Hepatic stellate cell (primary cell): ENCODE measurements around the gene B9D2.
"Not testable (repeated sequence)": the region's sequence is repeated elsewhere in the genome, so short reads cannot be mapped to it uniquely, and the experiment has no call there.

Experiments
- DNase-seq: peaks from one replicate; pipeline ENCODE4 v3.0.0; 2011; ENCODE audit warnings: low spot score

Gene B9D2, protein sequence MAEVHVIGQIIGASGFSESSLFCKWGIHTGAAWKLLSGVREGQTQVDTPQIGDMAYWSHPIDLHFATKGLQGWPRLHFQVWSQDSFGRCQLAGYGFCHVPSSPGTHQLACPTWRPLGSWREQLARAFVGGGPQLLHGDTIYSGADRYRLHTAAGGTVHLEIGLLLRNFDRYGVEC

DNA sequence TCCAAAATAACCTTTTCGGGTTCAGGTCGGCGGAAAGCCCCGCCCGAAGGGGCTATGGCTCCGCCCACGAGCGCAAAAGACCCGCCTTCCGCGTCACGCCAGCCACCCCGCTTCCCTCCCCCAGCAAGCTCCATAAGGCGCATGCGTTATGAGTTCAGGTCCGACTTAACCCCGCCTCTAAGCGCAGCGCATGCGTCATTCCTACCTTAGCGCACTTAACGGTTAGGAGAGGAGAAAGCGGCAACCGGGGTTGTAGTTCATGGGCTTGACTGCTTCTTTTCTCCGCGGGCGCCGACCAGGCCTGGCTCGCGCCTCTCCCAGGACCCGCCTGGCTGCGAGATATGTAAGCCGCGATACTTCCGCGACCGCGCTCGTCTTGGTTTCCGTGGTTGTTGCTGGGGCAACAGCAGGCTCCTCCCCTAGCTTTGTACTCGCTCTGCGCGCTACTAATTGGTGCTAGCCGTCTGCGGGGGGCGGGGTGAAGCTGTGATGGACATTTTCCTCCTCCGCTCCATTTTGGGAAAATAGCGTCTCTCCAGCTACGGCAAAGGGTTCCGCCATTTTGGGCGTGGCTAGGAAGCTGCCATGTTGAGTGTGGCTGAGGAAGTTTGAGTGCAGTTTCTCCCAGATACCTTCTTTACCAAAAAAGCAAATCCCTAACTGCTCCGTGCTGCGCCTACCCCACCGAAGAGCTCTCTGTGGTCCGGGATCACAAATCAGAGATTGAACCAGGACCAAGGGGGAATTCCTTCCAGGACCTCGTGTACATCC is at the start of gene B9D2:
Gene B9D2, minus strand, starts transcription at position 397 of the 771 bp plus-strand sequence. CDS start 630 bp downstream, outside the sequence.
- peak; percentile 98 for DNase-seq

DNA sequence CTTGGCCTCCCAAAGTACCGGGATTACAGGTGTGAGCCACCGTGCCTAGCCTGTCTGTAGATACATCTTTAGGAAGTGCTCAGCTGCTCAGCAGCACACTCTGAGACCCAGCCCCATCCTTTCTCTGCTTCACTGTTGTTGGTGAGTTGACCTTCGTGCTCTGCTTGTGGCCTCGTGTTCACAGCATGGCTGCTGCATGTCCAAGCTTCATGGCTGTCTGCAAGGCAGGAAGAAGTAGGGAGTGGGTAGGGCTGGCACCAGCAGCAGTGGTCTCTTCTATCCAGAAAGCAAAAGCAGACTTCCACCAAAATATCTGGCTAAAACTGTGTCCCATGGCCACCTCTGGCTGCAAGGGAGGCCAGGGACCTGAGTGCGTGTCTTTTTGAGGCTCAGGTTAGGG is 49.0 kb upstream of the B9D2 start:
- DNase-seq, result no peak

DNA sequence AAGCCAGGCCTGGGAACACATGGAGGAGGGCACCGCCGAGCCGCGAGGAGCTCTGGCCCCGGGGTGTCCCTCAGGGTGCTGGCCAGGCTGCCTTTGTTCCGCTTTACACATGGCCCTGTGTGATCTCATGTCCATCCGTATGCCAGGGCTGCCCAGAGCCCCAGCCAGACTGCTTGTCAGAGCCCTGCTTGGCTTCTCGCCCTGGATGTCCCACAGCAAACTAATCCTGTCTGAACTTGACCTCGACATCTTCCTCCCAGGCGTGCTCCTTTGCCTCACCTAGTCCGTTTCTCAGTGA is 48.0 kb upstream of the B9D2 start:
- no peak for DNase-seq

DNA sequence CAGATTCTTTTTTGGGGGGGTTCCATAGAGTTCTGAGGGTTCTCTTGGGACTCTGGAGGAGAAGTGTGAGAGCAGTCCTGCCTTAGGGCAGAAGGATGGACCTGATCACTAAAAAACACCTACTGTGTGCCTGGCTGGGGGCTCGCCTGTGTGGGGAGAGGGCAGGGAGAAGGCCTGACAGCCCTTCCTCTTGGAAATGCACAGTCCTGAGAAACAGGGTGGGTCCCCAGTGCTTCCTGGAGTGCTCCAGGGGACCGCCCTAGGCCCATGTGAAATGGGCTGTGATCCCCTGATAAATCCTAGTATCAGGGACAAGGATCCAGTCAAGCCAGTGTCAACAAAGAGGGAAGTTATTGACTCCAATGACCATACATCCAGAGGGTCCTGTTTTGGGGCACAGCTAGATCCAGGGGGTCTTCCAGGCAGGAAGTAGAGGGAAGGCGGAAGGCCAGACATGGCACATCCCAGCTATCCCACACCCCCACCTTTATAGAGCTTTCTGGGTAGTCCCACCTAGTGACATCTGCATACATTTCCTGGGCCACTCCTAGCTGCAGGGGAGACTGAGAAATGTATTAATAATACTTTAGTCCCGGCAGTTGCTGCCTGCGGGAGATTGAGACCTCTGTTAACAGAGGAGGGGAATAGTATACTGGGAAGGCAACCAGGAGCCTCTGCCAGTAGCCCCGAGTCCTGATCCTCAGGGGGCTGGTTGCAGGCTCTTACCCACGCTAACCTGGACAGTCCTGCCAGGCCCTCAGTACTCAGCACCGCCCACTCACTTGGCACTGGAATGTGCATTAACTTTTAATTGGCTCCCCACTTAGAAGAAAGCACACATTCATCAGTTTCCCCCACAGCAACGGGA is 47.4 kb upstream of the B9D2 start:
- DNase-seq, result no peak

DNA sequence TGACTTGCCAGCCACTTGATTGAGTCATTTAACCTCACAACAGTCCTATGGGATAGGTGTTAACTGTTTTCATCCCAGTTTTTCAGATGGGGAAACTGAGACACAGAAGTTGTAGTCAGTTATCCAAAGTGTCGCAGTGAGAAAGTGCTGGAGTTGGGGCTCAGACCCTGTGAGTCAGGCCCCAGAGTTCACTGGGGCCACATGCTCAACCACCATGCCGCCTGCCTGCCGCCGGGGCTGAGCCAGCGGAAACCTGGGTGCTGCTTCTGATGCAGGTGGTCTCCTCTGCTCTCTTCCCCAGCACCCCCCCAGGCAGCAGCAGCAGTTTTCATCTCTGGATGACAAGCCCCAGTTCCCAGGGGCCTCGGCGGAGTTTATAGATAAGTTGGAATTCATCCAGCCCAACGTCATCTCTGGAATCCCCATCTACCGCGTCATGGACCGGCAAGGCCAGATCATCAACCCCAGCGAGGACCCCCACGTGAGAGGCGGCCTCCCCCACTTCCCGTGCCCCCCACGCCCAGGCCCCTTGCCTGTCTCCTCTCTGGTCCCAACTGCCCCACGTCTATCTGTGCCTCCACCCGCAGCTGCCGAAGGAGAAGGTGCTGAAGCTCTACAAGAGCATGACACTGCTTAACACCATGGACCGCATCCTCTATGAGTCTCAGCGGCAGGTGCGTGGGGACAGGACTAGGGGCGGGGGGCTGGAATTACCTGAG is 46.5 kb upstream of the B9D2 start:
- DNase-seq, result no peak

DNA sequence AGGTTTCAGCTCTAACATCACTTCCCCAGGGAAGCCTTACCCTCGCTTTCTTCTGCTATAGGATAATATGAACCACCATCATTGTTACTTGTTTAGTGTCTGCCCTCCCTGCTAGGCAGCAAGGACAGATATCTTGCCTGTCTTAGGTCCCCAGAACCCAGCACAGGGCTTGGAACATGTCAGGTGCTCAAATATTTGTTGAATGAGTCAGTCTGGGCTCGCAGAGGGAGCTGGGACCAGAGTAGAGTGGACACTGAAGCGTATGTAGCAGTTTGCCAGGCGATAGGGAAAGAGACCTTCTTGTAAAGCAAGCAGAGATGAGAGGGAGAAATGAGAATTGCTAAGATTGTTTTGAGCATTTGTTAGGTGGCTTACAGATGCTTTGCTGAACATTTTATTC is 45.3 kb upstream of the B9D2 start:
- no peak for DNase-seq

DNA sequence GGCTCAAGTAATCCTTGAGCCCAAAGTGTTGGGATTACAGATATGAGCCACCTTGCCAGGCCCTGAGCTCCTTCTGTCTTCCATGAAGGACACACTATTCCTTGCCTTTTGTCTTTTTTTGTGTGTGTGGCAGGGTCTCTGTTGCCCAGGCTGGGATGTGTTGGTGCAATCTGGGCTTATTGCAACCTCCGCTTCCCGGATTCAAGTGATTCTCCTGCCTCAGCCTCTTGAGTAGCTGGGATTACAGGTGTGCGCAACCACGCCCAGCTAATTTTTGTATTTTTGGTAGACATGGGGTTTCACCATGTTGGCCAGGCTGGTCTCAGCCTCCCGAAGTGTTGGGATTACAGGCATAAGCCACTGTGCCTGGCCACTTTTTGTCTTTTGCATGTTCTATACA is 44.9 kb upstream of the B9D2 start:
- DNase-seq, result not testable (repeated sequence)

DNA sequence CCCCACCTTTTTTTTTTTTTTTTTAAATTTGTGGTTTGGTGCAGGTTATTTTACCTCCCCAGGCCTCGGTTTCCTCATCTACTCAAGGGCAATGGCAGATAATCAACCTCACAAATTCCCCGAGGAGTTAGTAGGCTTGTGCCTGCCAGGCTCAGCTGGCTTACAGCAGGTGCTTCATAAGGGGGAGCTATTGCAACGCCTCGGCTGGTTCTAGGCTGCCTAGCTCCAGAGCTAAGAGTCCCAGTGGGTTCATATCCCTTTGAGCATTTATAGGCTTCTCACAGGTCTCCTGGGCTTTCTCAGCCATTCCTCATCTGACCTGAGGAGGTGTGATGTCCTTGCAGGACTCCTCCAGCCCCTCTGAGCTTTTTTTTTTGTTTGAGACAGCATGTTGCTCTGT is 44.3 kb upstream of the B9D2 start:
- DNase-seq, result no peak

DNA sequence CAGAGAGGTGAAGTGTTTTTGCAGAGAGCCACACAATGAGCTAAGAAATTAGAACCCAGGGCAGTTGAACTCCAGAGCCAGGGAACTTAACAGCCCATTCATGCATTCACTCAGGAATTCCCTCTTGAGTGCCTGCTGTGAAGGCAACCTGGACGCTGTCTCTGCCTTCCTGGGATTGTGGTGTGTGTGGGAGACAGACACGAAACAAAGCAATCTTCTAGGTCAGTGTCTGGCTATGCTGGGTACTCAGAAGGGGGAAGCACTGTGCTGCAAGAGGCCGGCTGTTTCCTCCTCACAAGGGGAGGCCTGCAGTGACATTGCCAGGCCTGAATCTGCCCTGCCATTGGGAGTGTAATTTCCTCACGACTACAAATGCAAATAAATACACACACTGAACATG is 43.3 kb upstream of the B9D2 start:
- DNase-seq, result no peak

DNA sequence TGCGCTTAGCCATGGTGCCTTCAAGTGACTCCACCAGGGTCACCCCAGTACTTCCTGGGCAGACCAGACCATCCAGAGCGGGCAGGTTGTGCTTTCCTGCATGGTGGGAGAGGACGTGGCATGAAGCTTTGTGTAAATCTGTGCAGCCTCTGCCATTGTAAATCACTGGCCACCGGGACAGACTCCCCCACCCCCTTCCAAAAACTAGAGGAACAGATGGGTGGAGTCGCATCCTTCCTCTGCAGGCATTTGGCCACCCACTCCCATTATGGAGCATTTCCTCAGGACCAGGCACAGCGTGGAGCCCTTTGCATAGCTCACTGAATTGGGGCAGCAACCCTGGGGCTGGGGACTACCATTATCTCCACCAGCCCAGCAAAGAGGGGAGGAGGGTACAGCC is 41.8 kb upstream of the B9D2 start:
- DNase-seq, result no peak

DNA sequence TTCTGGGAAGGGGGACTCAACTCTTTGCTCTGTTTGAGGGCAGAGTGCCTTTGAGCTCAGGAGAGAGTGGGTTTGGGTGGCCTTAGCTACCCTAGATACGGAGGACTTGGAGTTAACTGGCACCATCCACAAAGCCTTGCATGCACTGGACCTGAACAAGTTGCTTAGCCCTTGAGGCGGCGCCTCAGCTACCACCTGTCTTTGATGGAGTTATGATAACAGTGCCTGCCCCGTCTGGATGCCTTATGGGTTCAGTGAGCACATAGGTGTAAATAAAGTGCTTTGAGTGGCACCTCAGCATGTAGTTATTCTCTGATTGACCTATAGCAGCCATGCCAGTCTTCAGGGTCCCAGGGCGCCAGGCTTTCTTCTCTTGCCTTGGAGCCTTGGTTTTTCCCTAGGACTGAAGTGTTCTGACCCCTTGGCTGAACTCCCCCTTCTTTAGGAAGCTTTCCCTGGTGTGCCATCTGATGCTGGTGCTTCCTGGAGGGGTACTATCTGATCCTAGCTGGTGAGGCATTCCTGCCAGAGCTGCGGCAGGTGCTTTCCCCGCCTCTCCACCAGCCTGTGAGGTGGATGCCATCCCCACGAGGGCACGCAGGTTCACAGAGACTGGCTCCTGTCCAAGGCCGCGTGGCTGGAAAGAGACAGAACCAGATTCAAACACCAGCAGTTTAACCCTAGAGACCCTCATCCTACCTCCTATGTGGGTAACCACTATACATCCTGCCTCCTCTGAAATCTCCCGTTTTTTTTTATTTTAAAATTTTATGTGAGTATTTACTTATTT is 39.4 kb upstream of the B9D2 start:
- no peak for DNase-seq

DNA sequence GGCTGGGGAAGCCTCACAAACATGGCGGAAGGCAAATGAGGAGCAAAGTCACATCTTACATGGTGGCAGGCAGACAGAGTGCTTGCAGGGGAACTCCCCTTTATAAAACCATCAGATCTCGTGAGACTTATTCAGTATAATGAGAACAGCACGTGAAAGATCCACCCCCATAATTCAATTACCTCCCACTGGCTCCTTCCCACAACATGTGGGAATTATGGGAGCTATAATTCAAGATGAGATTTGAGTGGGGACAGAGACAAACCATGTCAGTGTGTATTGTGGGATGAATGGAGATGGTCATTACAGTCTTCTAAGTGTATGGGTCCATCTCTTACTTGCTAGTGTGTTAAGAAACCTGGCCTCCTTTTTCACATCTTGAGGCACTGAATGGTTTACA is 38.1 kb upstream of the B9D2 start:
- no peak for DNase-seq

DNA sequence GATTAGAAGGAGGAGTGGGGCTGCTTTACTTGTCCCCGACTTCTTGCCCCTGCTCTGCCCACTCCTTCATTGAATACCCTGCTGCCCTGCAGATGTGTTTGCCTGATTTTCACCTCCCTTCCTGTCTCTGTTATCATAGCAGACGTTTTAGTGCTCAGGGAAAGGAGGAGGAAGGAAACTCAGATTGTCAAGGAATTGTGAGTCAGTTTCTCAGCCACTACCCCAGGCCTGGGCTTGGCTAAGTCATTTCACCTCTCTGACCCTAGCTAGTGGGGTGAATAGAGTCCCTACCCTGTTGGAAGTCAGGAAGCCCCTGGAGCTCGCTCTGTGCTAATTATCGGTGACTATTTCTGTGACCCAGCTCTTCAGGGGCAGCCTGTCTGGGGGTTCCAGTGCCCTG is 37.5 kb upstream of the B9D2 start:
- no peak for DNase-seq

DNA sequence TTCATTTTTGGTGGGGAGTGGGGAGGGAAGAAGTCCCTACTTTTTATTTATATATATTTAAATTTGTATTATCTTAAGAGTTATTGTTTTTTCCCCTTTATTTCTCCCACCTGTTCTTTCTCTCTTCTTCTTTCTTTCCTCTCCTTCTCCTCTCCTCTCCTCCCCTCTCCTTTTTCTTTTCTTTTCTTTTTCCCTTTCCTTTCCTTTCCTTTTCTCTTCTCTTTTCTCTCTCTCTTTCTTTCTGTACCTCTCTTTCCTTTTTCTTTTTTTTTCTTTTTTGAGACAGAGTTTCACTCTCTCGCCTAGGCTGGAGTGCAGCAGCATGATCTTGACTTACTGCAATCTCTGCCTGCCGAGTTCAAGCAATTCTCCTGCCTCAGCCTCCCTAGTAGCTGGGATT is 35.6 kb upstream of the B9D2 start:
- no peak for DNase-seq

DNA sequence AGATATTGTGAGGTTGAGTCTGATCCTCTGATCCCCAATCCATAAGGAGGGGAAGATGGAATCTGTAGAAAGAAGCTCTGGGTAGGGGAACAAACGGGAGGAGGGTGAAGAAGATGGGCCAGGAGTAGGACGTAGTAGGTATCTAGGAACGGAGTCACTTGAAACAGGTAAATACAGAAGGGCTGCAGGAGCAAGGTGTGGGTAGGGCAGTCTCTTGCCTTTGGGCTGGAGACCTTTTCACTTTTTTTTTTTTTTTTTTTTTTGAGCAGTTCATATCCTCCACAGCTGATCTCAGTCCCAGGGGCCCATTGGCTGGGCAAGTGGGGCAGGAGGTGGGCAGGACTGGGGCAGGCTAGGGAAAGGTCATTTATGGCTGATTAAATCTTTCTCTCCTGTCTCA is 35.1 kb upstream of the B9D2 start:
- DNase-seq, result no peak

DNA sequence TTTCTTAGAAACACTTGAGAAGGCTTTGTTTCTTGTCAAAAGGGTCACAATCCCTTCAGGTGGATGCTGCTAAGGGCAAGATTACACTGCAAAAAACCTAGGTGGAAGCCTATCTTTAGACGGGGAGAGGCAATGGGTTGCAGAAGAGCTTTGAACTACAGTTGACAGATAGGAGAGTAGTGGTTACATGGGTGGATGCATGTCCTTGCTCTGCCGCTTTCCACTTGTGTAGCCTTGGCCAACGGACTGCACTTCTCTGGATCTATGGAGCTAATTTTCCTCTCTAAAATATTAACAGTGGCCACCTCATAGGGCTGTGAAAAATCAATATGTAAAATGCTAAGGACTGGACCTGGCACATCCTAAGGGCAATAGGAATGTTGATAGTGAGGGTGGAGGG is 34.6 kb upstream of the B9D2 start:
- DNase-seq, result no peak

DNA sequence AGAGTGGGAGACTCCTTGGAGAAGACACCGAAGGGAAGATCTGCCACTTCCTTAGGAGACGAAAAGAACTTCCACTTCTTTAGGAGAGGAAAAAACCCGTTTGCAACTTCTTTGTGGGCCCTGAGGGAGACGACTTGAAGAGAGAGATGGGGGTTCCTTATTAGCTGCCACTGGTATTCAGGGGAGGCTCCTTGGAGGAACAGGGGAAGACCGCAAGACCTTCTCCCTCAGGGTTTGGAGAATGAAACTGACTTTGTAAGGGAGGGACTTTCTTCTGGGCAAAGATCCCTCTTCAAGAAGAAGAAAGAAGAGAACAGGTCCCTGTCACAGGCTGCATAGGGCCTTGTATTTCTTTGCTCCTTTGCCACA is 34.1 kb upstream of the B9D2 start:
- peak; percentile 21 for DNase-seq

DNA sequence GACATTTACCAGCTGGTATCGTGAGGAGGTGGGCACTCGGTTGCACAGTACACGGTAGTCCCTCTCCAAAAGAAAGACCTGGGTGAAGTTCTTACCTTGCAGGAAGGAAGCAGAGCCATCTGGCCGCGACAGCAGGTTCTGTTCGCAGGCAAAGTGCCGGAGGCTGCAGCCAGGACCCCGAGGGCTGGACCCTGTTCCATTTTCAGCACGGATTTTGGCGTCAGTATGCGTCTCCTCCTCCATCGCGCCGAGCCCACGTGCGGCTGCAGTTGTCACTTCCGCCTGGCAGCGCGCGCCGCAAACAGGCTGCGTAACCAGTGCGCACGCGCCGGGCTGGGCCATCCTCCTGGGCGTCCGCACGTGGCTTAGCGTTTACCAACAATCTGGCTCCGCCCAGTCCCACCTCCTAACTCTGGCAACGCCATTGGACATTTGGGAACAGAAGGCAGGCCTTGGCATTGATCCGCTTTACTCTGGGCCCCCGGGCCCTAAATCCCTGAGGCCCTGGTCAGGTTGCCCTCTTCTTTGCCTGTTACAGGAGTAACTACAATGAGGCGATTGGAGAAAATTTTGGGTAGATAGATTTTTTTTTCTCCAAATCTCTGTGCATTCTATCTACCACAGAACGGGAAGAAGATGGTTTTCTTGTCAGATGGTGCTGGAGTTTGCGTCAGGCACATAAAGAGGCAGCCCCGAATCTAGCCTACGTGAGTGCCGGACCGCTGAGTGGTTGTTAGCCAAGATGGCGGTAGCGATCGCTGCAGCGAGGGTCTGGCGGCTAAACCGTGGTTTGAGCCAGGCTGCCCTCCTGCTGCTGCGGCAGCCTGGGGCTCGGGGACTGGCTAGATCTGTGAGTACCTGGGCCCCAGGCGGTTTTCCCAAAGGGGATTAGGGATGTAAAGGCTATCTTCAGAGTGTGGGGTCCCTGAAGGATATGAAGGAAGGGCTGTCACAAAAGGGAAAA is 33.4 kb upstream of the B9D2 start, which contains the start of the genes BCKDHA and EXOSC5:
Gene BCKDHA, plus strand, starts transcription at position 733 of the 964 bp plus-strand sequence. Its CDS starts 10 bp downstream, at position 743.
Gene EXOSC5, minus strand, starts transcription at position 274 of the 964 bp plus-strand sequence. Its CDS starts 31 bp downstream, at position 243.
- peak; percentile 100 for DNase-seq

DNA sequence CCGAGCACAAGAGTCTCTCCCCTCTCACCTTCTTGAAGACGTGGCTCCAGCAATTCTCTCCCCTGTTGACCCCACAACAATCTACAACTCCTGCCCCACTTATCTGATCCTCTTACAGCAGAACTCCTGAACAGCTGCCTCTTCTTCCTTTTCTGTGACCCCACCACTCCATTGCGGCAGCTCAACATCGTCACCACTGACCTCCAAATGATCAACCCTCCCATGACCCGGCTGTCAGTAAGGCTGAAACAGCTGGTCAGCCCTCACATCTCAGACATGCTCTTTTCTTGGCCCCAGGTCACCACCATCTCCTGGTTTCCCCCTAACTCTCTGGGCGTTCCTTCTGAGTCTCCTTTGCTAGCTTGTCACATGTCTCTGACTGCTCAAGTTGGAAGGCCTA is 31.4 kb upstream of the B9D2 start:
- DNase-seq, result no peak

DNA sequence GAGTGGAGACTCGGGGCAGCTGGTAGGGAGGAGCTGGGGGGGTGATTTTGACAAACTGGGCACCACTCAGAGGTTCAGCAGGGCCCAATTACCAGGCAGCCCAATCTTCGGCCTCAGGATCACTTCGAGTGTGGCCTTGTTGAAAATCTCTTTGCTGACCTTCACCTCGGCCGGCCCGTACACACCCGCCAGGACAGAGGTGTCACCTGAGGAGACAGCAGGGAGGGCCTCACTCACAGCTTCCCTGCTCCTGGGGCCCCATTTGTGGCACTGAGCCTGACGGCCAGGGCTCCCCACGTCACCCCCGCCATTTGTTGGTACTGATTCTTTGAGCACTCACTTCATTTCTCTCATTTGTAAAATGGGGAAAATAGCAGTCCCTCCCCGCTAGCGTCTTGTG is 28.8 kb upstream of the B9D2 start:
- DNase-seq, result no peak
